ENCODE data around the gene NSMF.

DNA sequence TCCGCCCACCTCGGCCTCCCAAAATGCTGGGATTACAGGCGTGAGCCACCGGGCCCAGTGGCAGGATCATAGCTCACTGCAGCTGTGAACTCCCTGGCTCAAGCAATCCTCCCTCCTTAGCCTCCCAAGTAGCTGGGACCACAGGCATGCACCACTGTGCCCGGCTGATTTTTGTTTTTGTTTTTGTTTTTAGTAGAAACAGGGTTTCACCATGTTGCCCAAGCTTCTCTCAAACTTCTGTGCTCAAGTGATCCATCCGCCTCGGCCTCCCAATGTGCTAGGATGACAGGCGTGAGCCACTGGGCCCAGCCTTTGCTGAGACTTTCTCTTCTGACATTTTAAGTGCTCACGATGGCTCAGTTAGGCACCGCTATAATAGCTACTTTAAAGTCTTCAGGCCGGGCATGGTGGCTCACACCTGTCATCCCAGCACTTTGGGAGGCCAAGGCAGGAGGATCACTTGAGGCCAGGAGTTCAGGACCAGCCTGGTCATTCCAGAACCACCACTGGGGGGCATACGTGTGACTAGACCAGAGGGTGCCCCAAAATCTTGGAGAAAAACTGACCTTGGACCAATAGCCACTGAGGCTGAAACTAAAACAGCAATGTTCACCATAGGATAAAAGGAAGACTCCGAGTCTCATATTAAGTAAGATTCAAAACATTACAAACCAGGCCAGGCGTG, 14.9 kb downstream of the NSMF start:
- TF ChIP-seq, protein P1, sequence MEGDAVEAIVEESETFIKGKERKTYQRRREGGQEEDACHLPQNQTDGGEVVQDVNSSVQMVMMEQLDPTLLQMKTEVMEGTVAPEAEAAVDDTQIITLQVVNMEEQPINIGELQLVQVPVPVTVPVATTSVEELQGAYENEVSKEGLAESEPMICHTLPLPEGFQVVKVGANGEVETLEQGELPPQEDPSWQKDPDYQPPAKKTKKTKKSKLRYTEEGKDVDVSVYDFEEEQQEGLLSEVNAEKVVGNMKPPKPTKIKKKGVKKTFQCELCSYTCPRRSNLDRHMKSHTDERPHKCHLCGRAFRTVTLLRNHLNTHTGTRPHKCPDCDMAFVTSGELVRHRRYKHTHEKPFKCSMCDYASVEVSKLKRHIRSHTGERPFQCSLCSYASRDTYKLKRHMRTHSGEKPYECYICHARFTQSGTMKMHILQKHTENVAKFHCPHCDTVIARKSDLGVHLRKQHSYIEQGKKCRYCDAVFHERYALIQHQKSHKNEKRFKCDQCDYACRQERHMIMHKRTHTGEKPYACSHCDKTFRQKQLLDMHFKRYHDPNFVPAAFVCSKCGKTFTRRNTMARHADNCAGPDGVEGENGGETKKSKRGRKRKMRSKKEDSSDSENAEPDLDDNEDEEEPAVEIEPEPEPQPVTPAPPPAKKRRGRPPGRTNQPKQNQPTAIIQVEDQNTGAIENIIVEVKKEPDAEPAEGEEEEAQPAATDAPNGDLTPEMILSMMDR (optimal IDR thresholded peaks at IDR 0.05 in 1 of 3, IDR thresholded peaks at IDR 0.05 in 1 of 3, conservative IDR thresholded peaks at IDR 0.05 in 1 of 3; ENCODE audit: extremely low read depth in 1 of 3, insufficient read depth in 2 of 3, low read length in 3 of 3), result no peak
- TF ChIP-seq EZH2 (IDR thresholded peaks at IDR 0.05; ENCODE audit: low read length), result no peak

Measured in keratinocyte (primary cell).